Large intestine (tissue), 3 donors: ENCODE data around the gene KLHL29. TPM values are rescaled to one million over a fixed set of nuclear protein-coding genes. Genes with fewer than 3 reads are reported as not detected.
A peak's percentile ranks its signal among the peaks of the same experiment; 100 is the strongest.

Experiments
- DNase-seq, 2 donors: peaks; one replicate each; pipeline versions ENCODE4 v3.0.0 to v3.0.0-alpha.2; 2013
- H3K27ac ChIP-seq: one replicate; pipeline ENCODE4 v1.5.1; 2013; ENCODE audit warnings: low read length
- H3K27me3 ChIP-seq: 2 replicates; pipeline ENCODE4 v1.6.1; 2013; ENCODE audit warnings: low read length; ENCODE audit not compliant: control insufficient read depth, insufficient read depth
- H3K36me3 ChIP-seq: 2 replicates; pipeline ENCODE4 v1.6.1; 2013; ENCODE audit warnings: low read length; ENCODE audit not compliant: control insufficient read depth, insufficient read depth
- H3K4me1 ChIP-seq: one replicate; pipeline ENCODE4 v1.6.1; 2013; ENCODE audit warnings: low read length; ENCODE audit not compliant: control insufficient read depth, insufficient read depth
- H3K4me3 ChIP-seq: one replicate; pipeline ENCODE4 v1.5.1; 2013; ENCODE audit warnings: low read length
- H3K9me3 ChIP-seq: one replicate; pipeline ENCODE4 v1.6.1; 2013; ENCODE audit warnings: mild to moderate bottlenecking, low read depth, low read length, moderate library complexity; ENCODE audit not compliant: control insufficient read depth
- WGBS: methylation state at CpG from one replicate; pipeline ENCODE4 v1.1.5; 2013; ENCODE audit warnings: low lambda C conversion rate; ENCODE audit not compliant: insufficient coverage; 5-methylcytosine and 5-hydroxymethylcytosine counted together
- polyA plus RNA-seq: library from polyadenylated mRNA; unstranded; fragments of 120-200 nt; gene quantifications from one replicate; pipeline ENCODE4 v1.2.1, GENCODE V29; 2013

Gene KLHL29
- polyA plus RNA-seq, 1 donor: 5.9 TPM

DNA sequence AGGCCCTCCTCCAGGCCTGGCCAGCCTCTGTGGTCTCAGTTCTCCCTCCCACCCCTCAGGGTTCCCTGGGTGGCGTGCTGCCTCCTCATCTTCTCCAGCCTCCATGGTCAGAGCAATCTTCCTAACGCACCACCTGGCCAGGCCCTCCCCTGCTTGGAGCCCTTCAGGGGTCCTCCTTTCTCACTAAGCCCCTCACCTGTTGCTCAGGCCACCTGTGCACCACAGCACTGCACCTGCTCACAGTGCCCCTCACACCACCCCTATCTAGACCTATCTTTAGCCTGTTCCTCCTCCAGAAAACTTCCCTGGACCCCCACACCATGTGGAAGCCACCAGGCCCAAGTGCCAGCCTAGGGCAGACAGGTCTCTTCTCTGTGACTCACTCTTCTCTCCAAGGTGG lies 274.8 kb downstream of the KLHL29 start:
- Histone ChIP-seq H3K36me3 (no peaks in the 10 kb centered on the region), H3K27ac (no peak overlapping the region), H3K4me1 (peaks cover 8% of the 10 kb centered on the region), H3K27me3 (peaks cover 19% of the 10 kb centered on the region), H3K4me3 (no peak overlapping the region), H3K9me3 (no peaks in the 10 kb centered on the region)
- 100% methylated on average over 1 of the region's 2 CpGs for WGBS
- no peak for DNase-seq

DNA sequence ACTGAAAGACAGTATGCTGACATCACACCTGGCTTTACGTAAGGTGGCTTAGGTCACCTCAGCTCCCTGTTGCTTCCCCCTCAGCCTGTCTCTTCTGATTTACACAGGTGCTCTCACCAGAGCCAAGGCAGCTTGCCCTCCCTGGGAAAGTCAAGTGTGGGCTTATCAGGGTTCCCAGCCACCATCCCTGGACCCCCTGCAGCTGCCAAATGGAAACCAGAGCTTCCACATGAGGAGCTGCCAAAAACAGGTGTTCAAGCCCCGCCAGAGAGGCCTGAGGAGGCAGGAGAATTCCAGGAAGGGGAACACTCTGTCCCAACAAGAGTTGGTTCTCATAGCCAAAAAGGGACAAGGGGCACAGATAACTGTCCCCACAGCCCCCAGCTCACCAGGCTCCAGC lies 275.3 kb downstream of the KLHL29 start:
- H3K27me3 ChIP-seq: peaks cover 21% of the 10 kb centered on the region
- no CpG with 5 or more reads among the region's 2 CpGs for WGBS
- H3K4me1 ChIP-seq: peaks cover 8% of the 10 kb centered on the region
- H3K36me3 ChIP-seq: no peaks in the 10 kb centered on the region
- no peaks in the 10 kb centered on the region for H3K9me3 ChIP-seq
- no peak overlapping the region for H3K4me3 ChIP-seq
- no peak overlapping the region for H3K27ac ChIP-seq
- DNase-seq: no peak

DNA sequence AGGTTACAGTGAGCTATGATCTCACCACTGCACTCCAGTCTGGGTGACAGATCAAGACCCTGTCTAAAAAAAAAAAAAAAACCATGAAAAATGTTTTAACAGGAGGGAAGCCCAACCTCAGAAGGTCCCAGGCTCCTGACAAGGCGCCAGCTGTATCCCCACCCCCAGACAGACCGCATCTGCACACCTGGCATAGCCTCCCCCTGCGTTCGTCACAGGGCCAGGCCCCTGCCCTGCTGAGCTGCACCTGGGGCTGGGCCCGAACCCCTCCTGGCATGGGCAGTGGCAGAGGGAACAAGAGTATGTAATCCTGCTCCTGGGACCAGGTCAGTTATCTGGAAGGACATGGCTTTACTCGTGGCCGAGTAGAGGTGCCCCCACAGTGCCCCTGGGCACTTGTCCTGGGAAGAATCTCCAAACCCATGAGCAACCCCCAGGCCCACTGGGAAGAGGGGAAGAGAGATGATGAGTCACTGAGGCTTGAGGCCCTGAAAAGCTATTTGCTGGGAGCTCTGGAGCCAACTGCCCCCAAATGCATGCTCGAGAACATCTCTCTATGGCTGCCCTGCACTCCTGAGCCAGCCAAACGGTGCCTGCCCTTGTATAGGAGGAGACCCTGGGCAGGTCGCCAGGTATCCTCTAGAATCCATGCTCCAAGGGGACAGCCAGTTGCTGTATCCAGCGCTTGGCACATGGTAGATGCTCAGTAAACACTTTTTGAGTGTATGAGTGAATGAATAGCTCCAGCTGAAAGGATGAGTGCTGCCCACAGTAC lies 276.5 kb downstream of the KLHL29 start:
- Histone ChIP-seq H3K4me1 (peaks cover 8% of the 10 kb centered on the region), H3K4me3 (no peak overlapping the region), H3K27me3 (peaks cover 21% of the 10 kb centered on the region), H3K27ac (no peak overlapping the region), H3K9me3 (no peaks in the 10 kb centered on the region), H3K36me3 (no peaks in the 10 kb centered on the region)
- no CpG with 5 or more reads among the region's 11 CpGs for WGBS
- no peak for DNase-seq

DNA sequence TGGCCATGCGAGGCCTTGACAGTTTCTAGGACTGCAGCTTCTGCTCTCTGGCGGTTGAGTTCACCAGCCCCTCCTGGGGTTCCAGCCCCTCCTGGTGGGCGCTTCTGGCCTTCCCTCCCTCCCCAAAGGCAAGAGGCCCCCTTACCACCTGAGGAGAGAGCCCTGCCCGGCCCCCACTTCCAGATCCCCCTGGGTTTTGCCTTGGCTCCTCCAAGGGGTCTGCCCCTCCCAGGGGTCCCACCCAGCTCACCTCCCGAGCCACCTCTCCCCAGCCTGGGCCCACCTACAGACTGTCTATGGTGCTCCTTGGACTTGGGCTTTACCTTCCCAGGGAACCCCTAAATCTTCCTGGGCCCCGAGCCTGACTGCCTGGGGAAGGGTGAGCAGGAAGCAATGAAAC lies 277.5 kb downstream of the KLHL29 start:
- no peaks in the 10 kb centered on the region for H3K36me3 ChIP-seq
- WGBS: no CpG with 5 or more reads among the region's 6 CpGs
- H3K27me3 ChIP-seq: peaks cover 21% of the 10 kb centered on the region
- no peak overlapping the region for H3K27ac ChIP-seq
- H3K4me3 ChIP-seq: no peak overlapping the region
- DNase-seq: no peak
- peaks cover 8% of the 10 kb centered on the region for H3K4me1 ChIP-seq
- H3K9me3 ChIP-seq: no peaks in the 10 kb centered on the region

DNA sequence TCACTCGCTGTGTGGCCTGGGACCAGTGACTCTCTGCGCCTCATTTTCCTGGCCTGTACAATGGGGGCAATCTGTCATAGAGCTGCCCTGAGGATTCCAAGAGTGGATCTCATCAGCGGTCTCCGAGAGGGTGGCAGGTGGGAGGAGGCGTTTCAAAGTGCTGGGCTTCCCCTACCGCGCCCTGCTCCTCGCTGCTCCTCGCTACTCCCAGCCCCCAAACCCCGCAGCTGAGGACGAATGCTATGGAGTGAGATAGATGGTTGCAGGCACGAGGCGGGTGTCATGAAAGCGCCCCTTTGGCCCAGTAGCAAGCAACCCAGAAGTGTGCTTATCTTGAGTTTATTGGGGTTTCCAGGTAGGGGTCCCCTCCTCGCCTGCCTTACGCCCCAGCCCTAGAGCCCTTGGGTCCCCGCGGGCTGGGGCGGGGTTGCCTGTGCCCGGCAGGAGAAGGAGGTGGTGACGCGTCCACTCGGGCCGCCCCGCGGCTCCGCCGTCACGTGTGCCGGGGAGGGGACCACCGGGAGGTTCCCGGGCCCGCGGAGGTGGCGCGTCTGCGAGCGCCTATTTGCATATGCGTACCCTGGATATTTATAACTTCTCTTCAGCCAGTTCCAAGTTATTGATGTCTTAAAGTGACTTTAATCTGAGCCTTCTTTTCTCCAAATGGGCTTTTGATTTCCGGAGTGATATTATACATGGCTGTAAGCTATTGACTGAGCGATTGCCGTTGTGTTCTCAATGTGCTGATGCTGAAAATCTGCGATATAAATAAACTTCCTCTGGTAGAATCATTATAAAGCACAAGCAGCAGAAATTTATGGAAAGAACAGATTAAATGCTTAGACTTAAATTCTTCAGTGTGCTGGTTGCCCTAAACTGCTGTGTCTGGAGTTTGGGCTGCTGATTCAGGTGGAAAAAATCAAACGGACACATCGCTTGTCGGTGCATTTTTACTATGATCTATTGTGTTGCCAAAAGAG lies 278.3 kb downstream of the KLHL29 start:
- peaks cover 5% of the 10 kb centered on the region for H3K4me1 ChIP-seq
- H3K9me3 ChIP-seq: no peaks in the 10 kb centered on the region
- WGBS: 72% methylated on average over 2 of the region's 46 CpGs
- H3K27ac ChIP-seq: no peak overlapping the region
- H3K4me3 ChIP-seq: no peak overlapping the region
- peaks cover 21% of the 10 kb centered on the region for H3K27me3 ChIP-seq
- H3K36me3 ChIP-seq: no peaks in the 10 kb centered on the region
- DNase-seq: peak in 1 of 2 donors; percentile 39

DNA sequence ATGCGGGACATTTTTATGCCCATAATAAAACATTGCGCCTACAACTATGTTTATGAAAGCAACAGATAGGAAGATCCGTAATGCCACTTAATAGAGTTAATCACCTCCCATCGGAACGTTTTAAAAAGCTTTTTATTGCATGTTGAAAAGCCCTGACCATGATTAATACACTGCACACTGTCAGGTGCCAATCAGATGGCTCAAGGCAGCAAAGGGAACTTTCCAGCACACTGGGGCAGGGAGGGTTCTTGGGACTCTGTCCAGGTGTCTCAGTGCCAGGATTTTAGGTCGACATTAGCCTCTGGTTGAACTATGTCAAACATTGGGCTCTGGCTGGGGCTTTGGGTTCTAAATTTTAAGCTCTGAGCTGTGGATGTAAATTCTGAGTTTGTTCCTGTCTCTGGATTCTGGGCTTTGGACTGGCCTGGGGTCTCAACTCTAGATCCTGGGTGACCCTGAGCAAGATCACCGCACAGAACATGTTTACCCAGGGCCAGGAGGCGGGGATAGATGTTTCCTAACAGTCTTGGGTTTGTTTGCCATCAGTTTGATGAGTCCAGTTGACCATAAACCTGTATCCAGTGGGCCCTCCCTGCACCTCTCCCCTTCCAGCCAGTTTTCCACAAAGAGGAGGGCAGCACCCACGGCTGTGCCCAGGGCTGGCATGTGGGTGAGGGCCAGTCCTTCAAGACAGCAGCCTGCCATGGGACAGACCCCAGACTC lies 279.2 kb downstream of the KLHL29 start:
- H3K4me3 ChIP-seq: no peak overlapping the region
- H3K9me3 ChIP-seq: no peaks in the 10 kb centered on the region
- WGBS: no CpG with 5 or more reads among the region's 9 CpGs
- H3K4me1 ChIP-seq: no peaks in the 10 kb centered on the region
- H3K36me3 ChIP-seq: no peaks in the 10 kb centered on the region
- DNase-seq: no peak
- H3K27me3 ChIP-seq: peaks cover 21% of the 10 kb centered on the region
- no peak overlapping the region for H3K27ac ChIP-seq

DNA sequence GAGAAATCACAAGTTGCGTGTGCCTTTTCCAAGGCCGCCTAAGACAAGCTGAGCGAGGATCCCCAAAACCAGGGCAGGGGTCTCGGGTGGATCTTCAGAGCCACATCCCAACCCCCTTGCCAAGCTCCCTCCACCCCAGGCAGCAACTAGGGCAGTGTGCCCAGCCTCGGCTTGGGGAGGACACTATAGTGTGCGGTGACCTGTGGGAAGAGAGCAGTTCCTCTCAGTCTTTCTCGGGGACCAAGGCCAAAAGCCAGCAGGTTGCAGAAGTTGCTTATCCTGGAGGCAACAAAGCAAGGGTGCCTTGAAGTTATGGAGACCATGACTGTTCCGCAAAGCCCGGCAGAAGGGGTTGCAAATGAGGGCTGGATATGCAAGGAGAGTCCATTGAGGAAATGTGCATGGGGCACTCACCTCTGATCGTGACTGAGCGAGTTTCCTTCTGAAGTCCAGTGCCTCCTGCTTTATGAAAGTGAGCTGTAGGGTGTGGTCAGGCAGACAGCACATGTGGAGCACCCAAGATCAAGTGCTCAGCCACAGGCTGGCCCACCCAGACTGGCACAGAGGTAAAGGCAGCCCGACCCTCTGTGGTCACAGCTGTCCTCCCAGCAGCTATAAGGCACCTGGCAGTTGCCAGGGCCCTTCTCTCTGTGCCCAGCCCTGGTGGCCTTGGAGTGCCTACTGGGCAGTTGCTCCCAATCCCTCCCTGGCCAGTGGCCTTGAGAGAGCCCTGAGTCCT lies 281.4 kb downstream of the KLHL29 start:
- no peak for DNase-seq
- no peaks in the 10 kb centered on the region for H3K9me3 ChIP-seq
- H3K27me3 ChIP-seq: peaks cover 21% of the 10 kb centered on the region
- H3K36me3 ChIP-seq: no peaks in the 10 kb centered on the region
- no peak overlapping the region for H3K4me3 ChIP-seq
- WGBS: no CpG with 5 or more reads among the region's 12 CpGs
- no peak overlapping the region for H3K27ac ChIP-seq
- no peaks in the 10 kb centered on the region for H3K4me1 ChIP-seq

DNA sequence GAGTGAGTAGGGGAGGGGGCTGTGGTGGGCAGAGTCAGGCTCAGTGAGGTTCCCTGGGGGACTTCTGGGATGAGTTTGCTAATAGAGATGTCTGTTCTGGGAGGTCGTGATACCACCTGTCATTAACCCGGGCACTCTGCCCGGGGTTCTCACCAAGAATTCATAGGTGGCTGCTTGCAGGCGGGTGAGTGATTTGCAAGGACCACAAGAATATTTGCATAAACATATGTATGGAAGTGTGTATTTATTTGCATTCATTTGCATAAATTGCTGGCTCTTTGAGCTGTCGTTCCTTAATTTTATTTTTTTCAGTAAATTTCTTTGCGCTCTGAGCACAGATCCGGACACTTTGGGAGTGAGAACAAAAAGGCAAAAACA lies 282.0 kb downstream of the KLHL29 start:
- Histone ChIP-seq H3K4me3 (no peak overlapping the region), H3K36me3 (no peaks in the 10 kb centered on the region), H3K9me3 (no peaks in the 10 kb centered on the region), H3K4me1 (no peaks in the 10 kb centered on the region), H3K27ac (no peak overlapping the region), H3K27me3 (peaks cover 19% of the 10 kb centered on the region)
- DNase-seq: no peak
- 100% methylated on average over 1 of the region's 7 CpGs for WGBS

DNA sequence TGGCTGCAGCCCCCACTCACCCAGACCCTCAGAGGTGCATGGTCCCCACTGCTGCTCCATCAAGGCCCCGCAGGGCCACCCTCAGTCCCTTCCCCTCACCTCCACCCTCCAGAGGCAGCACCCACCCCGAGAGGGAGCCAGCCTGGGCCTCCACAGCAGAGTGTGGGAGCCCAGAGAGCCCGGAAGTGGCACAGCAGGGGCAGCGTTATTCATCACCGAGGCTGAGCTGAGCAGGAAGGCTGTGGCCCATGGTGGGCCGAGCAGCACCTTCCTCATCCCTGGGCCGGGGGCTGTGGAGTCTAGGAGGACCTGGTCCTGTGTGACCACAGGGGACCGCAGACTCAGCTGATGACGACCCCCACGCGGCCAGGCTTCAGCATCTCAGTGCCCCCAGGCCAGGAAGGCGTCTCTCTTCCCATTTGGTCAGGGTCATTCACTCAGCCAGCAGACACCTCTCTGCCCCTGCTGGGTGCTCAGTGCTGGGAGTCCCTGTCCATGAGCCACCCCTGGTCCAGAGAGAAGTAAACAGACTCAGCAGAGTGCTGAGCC lies 283.9 kb downstream of the KLHL29 start:
- no peaks in the 10 kb centered on the region for H3K9me3 ChIP-seq
- H3K27me3 ChIP-seq: peaks cover 10% of the 10 kb centered on the region
- DNase-seq: no peak
- H3K36me3 ChIP-seq: no peaks in the 10 kb centered on the region
- no peak overlapping the region for H3K27ac ChIP-seq
- WGBS: no CpG with 5 or more reads among the region's 12 CpGs
- no peak overlapping the region for H3K4me3 ChIP-seq
- H3K4me1 ChIP-seq: no peaks in the 10 kb centered on the region
